HL-60 (cell line): ENCODE results near the gene SUMF2.

Experiments used
- DNase-seq, 2 experiments: peaks; one replicate each; pipeline ENCODE4 v3.0.0-alpha.2; 2010 to 2020; ENCODE audit warnings: low read depth in 1 of 2, low spot score in 1 of 2
- H3K27ac ChIP-seq: fragments of 250-450 bp; sonication (Bioruptor Pico); replicated peaks from 2 replicates; pipeline ENCODE4 v1.5.1; 2020; ENCODE audit warnings: mild to moderate bottlenecking, moderate library complexity
- H3K27me3 ChIP-seq: fragments of 250-450 bp; sonication (Bioruptor Pico); 2 replicates; pipeline ENCODE4 v1.5.1; 2021; ENCODE audit warnings: mild to moderate bottlenecking, moderate library complexity; ENCODE audit not compliant: insufficient read depth, poor library complexity, severe bottlenecking
- H3K4me3 ChIP-seq: replicated peaks from 2 replicates; pipeline ENCODE4 v1.5.1; 2011; ENCODE audit warnings: mild to moderate bottlenecking, control low read depth, low read length; ENCODE audit not compliant: insufficient read depth
- GABPA ChIP-seq: IDR thresholded peaks from 2 replicates; pipeline ENCODE4 v1.6.1; 2012; ENCODE audit warnings: low read depth
- POLR2AphosphoS5 ChIP-seq: IDR thresholded peaks from 2 replicates; pipeline ENCODE4 v1.6.1; 2012; ENCODE audit warnings: low read depth
- SPI1 ChIP-seq: IDR thresholded peaks from 2 replicates; pipeline ENCODE4 v1.6.1; 2012; ENCODE audit warnings: low read depth, mild to moderate bottlenecking, borderline replicate concordance
- TF ChIP-seq, protein P1 (sequence below): IDR thresholded peaks from one replicate; pipeline ENCODE4 v1.5.1; 2011; ENCODE audit warnings: low read length, control low read depth, inconsistent platforms; ENCODE audit not compliant: insufficient read depth
- TF ChIP-seq, protein P2 (sequence below): IDR thresholded peaks from 2 replicates; pipeline ENCODE4 v1.6.1; 2012; ENCODE audit warnings: low read depth; ENCODE audit not compliant: insufficient replicate concordance

SUMF2 gene

DNA sequence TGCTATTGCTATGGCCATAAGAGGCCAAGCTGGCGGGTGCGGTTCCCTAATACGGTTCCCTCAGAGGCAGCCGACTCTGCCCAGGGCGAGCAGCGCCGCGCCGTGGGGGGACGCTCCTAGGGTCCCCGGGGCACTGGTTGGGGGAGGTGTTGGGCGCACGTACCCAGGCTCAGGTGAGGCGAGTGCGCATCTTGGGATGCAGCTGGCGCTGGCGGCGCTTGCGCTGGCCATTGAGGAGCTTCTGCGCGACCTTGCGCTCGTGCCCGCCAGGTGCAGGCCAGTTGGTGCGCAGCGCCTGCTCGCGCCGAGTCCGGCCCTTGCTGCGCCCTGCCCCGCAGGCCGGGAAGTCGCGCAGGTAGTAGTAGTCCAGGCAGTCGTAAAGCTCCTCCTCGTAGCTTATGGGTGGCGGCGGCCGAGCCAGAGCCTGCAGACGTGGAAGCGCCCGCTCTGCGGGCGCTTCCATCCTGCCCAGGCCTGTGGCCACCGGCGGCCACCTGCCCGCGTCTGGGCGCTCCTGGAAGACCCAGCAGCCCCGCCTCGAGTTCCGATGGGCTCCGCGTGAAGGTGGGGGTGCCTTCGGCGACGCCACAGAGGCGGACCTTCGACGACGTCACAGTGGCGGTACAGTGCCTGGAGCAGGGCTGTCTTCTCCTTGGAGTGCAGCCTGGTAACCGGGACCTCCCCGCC, 51.9 kb downstream of the SUMF2 start, which contains the start of gene NUPR2:
Gene NUPR2, minus strand, starts transcription at position 566 of the 687 bp plus-strand sequence. Its CDS starts 103 bp downstream, at position 463.
- no peak within 1 kb of the TSS for H3K27ac ChIP-seq
- no peak within 1 kb of the TSS for H3K4me3 ChIP-seq
- DNase-seq = no peak
- no peak for TF ChIP-seq POLR2AphosphoS5
- no peak for TF ChIP-seq GABPA
- TF ChIP-seq, protein P1, sequence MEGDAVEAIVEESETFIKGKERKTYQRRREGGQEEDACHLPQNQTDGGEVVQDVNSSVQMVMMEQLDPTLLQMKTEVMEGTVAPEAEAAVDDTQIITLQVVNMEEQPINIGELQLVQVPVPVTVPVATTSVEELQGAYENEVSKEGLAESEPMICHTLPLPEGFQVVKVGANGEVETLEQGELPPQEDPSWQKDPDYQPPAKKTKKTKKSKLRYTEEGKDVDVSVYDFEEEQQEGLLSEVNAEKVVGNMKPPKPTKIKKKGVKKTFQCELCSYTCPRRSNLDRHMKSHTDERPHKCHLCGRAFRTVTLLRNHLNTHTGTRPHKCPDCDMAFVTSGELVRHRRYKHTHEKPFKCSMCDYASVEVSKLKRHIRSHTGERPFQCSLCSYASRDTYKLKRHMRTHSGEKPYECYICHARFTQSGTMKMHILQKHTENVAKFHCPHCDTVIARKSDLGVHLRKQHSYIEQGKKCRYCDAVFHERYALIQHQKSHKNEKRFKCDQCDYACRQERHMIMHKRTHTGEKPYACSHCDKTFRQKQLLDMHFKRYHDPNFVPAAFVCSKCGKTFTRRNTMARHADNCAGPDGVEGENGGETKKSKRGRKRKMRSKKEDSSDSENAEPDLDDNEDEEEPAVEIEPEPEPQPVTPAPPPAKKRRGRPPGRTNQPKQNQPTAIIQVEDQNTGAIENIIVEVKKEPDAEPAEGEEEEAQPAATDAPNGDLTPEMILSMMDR = no peak
- TF ChIP-seq SPI1 = no peak
- TF ChIP-seq, protein P2, sequence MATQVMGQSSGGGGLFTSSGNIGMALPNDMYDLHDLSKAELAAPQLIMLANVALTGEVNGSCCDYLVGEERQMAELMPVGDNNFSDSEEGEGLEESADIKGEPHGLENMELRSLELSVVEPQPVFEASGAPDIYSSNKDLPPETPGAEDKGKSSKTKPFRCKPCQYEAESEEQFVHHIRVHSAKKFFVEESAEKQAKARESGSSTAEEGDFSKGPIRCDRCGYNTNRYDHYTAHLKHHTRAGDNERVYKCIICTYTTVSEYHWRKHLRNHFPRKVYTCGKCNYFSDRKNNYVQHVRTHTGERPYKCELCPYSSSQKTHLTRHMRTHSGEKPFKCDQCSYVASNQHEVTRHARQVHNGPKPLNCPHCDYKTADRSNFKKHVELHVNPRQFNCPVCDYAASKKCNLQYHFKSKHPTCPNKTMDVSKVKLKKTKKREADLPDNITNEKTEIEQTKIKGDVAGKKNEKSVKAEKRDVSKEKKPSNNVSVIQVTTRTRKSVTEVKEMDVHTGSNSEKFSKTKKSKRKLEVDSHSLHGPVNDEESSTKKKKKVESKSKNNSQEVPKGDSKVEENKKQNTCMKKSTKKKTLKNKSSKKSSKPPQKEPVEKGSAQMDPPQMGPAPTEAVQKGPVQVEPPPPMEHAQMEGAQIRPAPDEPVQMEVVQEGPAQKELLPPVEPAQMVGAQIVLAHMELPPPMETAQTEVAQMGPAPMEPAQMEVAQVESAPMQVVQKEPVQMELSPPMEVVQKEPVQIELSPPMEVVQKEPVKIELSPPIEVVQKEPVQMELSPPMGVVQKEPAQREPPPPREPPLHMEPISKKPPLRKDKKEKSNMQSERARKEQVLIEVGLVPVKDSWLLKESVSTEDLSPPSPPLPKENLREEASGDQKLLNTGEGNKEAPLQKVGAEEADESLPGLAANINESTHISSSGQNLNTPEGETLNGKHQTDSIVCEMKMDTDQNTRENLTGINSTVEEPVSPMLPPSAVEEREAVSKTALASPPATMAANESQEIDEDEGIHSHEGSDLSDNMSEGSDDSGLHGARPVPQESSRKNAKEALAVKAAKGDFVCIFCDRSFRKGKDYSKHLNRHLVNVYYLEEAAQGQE = no peak
- no peaks in the 10 kb centered on the region for H3K27me3 ChIP-seq

DNA sequence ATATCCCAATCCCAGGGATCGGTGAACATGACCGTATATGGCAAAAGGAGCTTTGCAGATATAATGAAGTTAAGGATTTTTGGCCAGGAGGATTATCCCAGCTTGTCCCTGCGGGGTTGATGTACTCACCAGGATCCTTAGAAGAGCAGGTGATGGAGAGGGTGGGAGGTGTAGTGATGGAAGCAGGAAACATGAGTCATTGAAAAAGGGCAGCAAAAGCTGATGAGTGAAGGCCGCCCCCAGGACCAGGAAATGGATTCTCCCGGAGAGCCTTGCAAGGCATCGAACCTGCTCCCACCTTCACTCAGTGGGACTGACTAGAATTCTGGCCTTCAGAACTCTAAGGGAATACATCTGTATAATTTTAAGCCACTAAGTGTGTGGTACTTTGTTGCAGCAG, 57.4 kb downstream of the SUMF2 start:
- H3K27ac ChIP-seq = no peak overlapping the region
- no peaks in the 10 kb centered on the region for H3K27me3 ChIP-seq
- no peak overlapping the region for H3K4me3 ChIP-seq
- TF ChIP-seq SPI1 (no peak), POLR2AphosphoS5 (no peak), GABPA (no peak)
- TF ChIP-seq, protein P2 = no peak
- TF ChIP-seq, protein P1 = no peak
- DNase-seq = no peak

DNA sequence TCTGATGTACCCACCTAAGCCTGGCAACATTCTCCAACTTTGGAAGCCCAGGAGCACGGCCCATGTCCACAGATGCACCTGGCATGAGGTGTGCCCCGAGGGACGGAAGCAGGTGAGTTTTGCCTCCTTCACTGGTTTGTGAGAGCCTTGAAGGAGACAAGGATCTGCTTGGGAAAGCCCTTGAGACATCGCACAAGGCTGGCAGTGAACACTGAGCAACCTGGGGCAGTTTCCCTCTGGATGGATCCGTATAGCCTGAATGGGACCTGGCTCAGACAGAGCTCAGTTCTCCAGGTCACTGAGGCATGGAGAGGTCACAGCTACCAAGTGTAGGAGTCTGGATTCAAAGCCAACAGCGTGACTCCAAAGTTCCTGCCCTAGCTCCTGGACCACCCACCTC, 60.9 kb downstream of the SUMF2 start:
- no peaks in the 10 kb centered on the region for H3K27me3 ChIP-seq
- H3K4me3 ChIP-seq = no peak overlapping the region
- no peak overlapping the region for H3K27ac ChIP-seq
- TF ChIP-seq POLR2AphosphoS5 = no peak
- TF ChIP-seq, protein P2 = no peak
- no peak for TF ChIP-seq SPI1
- TF ChIP-seq, protein P1 = no peak
- TF ChIP-seq GABPA = no peak
- no peak for DNase-seq
